GM21381 (cell line): ENCODE results near the gene IFNGR2.
A peak's percentile ranks its signal among the peaks of the same experiment; 100 is the strongest.
"Not testable (repeated sequence)": the region's sequence is repeated elsewhere in the genome, so short reads cannot be mapped to it uniquely, and the experiment has no call there.

ENCODE experiments used
- ATAC-seq: cut with Tn5 transposase; IDR thresholded peaks from one replicate; pipeline ENCODE4 v1.9.1; 2021; ENCODE audit warnings: mild to moderate bottlenecking, moderate library complexity; ENCODE audit not compliant: unreplicated experiment

Gene IFNGR2

DNA sequence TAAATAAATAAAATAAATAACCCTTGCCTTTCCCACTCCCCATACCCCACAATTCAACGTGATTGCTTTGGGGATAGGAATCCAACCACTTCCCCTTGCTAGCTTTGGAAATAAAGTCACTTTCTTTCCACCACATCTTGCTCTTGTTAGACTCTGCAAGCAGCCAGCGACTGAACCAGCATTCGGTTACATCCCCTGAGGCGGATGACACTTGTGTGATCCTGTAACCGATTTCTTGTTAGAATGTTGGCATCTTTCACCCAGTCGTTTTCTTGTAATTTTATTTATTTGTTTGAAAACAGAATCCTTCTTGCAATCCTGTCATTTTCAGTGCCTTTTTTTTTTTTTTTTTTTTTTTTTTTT, 1.6 kb upstream of the IFNGR2 start:
- ATAC-seq, result no peak

DNA sequence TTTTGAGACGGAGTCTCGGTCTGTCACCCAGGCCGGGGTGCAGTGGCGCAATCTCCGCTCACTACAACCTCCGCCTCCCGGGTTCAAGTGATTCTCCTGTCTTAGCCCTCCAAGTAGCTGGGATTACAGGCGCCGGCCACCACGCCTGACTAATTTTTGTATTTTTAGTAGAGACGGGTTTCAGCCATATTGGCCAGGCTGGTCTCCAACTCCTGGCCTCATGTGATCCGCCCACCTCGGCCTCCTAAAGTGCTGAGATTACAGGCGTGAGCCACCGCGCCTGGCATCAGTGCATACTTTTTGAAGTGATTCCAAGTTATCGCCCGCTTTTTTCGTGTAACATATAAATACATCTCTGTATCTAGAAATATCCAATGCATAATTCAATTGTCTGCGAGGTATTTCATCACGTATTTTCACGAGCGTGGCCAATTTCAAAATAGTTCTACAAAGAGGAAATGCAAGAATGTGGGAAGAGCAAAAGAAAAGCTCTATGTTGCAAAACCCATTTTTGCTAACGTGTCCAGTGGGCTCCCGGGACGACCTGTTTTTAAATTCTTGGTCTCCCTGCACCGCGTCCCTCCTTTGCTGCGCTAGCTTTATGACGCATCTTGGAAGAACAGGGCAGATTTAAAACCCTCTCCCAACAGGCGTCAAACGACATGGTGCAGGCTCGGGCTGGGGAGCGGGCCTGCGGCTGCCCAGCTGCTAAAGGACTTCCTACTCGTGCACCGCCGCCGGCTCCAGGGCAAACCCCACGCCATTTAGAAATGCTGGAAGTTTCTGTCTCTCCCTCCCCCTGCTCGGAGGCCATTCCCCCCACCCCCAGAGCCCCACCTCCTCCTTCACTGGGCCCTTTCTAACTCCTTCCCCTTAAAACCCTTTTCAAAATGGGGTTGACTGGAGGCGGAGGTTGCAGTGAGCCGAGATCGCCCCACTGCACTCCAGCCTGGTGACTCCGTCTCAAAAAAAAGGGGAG, 923 bp upstream of the IFNGR2 start:
- no peak for ATAC-seq

DNA sequence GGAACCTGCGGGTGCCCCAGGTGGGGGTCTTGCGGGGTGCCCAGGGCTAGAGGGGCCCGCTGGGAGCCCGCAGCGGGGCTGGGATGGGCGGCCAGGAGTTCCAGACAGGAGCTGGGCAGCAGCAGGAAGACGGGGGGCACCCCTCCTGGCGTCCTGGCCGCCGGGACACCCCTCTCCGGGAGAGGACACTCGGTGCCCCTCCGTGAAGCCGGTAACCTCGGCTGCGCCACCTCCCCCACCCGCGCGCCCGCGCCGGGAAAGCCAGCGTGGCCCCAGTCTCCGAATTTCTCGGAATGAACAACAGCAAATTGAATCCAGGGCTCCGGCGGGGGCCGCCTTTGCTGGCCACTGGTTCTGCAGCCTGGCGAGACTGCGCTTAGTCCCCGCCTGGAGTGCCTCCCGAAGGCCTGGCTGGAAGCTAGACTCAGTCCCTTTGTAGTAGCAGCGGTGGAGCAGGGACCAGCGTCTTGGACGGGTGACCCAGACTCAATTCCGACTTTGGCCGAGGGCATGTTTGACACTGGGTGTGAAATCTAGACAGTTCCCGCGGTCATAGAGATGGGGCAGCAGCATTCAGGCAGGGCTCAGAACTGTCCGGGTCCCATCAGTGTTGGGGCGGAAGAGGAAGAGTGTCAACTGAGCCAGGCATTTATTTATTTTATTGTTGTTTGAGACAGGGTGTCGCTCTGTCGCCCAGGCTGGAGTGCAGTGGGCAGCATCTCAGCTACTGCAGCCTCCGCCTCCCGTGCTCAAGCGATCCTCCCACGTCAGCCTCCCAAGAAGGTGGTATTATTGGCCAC, 773 bp downstream of the IFNGR2 start:
- ATAC-seq, result peak; percentile 38

DNA sequence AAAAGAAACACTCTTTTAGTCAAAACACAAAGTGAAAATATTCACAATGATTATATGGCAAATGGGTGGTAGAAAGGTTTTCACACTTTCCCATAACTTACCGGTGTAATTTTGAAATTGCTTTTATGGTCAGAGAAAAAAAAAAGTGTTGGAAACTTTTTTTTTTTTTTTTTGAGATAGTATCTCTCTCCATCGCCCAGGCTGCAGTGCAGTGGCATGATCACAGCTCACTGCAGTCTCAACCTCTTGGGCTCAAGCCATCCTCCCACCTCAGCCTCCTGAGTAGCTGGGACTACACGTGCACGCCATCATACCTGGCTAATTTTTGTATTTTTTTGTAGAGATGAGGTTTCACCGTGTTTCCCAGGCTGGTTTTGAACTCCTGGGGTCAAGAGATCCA, 3.3 kb downstream of the IFNGR2 start:
- ATAC-seq, result no peak

DNA sequence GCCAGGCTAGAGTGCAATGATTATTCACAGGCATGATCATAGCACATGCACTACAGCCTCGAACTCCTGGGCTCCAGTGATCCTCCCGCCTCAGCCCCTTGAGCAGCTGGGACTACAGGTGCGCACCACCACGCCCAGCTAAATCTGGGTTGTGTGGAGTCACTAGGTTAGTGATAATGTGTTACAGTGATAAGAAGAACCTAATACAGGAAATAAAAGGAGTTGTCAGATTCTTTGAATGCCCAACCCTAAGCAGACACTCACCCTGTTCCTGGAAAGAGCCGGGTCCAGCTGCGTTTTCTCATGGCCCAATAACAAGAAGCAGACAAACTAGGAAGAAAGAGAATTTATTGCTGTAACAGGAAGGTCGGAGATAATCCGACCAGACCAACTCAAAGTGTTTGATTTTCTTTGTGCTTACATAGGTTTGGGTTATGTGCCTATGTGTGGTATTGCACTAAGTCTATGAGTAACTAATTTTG, 8.8 kb downstream of the IFNGR2 start:
- no peak for ATAC-seq

DNA sequence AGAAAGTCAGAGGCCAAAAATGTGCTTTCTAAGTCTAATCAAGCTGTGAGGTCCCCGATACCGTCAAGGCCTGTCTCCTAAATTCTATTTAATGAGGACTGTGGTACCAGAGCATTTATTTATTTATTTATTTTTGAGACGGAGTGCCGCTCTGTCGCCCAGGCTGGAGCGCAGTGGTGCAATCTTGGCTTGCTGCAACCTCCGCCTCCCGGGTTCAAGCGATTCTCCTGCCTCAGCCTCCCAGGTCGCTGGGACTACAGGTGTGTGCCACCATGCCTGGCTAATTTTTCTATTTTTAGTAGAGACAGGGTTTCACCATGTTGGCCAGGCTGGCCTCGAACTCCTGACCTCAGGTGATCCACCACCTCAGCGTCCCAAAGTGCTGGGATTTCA, 9.2 kb downstream of the IFNGR2 start:
- ATAC-seq, result not testable (repeated sequence)

DNA sequence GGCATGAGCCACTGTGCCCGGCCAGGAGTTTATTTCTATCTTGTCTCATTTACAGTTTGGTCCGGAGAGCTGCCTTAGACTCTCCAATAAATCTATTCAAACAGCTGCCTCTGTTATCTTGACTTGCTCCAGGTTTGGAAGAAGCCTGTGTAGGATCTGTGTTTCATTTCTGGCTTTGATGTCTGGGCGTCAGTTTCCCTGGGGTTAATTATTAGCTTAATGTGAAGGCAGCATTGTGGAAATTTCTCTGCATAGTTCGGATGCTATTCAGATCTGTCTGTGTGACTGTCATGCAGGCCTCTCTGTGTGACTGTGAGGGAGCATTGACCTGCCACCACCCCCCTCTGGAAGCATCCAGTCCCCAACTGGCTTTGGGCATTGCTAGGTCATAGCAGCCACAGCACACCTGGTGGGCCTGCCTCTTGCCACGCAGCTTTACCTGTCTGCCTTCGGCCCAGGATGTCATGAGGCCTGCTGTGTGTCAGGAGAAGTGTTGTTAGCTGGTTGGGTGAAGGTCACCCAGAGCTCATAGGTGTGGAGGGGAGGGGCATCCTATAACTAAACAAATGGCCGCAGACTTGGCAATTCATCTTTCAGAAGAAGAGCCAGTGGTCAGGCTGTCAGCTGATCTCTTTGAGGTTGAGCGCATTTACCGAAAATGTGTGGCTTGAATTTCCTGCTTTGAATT, 9.8 kb downstream of the IFNGR2 start:
- ATAC-seq, result no peak

DNA sequence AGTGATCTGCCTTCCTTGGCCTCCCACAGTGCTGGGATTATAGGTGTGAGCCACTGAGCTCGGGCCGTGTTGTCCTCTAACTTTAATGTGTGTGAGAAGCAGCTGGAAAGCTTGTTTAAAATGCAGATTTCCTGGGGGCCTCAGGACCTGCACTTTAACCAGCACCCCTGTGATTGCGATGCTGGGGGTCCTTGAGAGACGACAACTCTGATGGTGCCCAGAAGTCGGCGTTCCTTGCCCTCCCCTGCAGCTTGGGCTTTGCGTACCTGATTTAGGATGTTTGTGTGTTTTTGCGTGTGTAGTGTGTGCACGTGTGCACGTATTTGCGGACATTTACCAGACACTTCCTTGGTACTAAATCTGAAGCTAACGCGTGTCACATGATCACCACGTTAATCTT, 10.9 kb downstream of the IFNGR2 start:
- no peak for ATAC-seq

DNA sequence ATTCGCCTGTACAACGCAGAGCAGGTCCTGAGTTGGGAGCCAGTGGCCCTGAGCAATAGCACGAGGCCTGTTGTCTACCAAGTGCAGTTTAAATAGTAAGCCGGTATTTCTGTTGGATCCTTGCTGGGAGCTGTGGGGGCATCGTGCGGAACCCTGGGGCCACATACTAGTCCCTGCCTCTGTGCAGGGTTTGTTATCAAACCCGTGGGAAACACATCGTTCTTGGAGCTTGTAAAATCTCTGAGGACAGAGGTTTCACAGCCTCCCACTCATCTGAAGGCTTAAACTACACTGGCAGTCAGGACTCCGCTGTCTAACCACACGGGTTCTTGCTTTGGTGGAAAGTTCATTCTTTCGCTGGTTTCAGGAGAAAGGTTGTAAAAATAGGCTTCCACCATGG, 11.7 kb downstream of the IFNGR2 start:
- no peak for ATAC-seq

DNA sequence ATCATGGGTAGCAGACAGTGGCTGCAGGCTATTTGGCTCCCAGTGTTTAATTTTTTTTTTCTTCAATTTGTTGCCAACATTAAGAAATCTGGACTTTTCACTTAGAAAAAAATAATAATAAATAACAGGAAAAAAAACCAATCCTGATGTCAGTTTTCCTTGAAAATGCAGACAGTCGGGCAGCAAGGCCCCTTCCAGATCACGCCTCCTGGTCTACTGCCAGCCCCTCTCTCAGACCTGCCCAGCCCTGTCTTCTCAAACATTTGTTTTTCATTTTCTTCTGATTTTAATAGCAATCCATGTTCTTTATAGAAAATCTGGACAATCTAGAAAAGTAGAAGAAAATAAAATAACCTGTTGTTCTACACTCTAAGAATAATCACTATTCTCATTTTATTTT, 15.5 kb downstream of the IFNGR2 start:
- ATAC-seq, result no peak

DNA sequence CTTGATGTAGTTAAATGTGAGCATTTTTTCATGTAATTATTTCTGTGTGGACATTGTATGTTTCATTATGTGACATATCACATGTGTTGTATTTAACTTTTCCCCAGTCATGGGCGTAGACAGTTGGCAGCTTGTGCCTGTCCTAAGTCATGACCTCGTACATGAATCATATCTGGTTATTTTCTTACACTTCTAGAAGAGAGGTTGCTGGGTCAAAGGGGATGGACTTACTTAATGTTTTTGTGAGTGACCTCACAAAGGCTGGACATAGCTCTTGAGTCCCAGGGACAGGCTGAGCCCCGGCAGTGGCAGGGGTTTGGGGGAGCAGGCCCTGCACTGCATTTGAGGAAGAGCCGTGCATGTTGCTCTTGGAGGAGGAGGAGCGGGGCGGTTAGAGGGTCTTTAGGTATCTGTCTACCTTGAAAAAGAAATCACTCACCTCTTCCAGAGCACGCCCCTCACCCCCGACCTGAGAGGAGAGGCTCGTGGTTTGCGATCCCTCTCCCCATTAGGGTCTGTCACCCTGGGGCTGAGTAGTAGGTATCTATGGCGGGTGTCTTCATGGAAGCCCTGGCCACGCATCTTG, 16.4 kb downstream of the IFNGR2 start:
- ATAC-seq, result no peak

DNA sequence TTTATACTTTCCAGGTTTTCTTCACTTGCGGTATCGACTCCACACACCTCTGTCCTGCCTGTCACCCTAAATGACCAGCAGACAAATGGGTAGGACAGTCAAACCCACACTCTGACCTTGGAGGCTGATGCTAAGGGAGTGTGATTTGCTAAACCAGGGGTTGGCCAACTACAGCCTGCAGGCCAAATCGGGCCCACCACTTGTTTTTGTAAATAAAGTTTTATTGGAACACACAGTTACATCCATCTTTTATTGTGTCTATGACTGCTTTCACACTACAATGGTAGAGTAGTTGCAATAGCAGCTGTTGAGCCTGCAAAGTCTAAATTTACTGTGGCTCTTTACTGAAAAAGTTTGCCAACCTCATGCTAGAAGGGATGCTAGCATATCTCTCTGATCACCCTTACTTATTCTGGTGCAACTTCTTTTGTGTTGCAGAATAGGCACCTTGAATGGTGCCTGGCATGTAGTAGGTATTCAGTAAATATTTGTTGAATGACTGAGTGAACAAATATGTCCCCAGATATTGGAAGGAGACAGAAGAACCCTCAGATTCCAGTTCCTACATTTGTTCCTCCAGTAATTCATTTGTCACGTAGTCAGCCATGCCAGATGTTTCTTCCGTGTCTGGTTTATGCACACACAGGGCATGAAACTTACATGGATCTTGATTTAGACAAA, 18.6 kb downstream of the IFNGR2 start:
- ATAC-seq, result no peak

DNA sequence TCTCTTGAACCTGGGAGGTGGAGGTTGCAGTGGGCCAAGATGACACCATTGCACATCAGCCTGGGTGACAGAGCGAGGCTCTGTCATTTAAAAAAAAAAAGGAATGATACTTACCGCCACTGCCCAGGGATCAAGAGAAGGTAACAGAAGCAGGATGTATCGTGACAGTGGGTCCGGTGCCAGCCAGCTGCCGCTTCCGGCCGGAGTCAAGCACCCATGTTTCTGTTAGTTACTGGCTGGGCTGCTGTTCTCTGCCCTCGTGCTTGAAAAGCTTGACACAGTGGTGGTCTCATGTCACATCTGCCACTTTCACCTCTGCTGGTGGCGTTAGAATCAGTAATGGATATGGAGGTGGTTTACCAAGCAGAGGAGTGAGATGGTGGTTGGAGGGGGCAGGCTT, 21.0 kb downstream of the IFNGR2 start:
- no peak for ATAC-seq

DNA sequence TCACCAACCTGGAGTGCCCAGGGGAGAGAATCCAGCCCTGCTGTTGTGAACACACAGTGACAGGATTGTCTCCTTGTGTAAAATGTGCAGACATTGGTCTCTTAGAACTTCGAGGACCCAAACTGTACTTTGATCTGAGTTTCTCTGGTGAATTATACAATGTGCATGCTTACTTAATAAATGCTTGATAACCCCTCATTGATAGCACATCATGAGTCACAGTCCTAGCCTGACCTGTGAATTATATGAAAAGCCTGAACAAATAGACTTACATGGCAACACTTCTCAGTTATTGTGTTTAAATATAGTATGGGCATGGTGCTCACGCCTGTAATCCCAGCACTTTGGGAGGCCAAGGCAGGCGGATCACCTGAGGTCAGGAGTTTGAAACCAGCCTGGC, 22.6 kb downstream of the IFNGR2 start:
- ATAC-seq, result no peak

DNA sequence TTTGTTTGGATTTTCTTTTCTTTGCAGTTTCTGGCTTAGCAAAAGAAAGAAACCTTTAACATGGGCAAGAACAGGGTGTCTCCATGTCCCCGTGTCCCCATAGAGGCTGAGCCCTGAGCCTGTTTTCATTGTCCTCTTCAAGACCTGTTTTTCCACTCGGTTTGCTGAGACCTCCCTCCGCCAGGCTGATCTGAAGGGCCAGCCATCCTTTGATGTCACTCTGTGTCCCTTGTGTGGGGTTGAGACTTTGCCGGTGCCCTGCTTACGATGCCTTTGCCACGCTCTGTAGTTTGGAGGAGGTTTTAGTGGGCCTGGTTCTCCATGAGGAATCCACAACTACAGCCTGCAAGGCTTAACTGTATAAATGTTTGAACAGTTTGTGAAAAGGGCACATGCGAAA, 23.8 kb downstream of the IFNGR2 start:
- no peak for ATAC-seq

DNA sequence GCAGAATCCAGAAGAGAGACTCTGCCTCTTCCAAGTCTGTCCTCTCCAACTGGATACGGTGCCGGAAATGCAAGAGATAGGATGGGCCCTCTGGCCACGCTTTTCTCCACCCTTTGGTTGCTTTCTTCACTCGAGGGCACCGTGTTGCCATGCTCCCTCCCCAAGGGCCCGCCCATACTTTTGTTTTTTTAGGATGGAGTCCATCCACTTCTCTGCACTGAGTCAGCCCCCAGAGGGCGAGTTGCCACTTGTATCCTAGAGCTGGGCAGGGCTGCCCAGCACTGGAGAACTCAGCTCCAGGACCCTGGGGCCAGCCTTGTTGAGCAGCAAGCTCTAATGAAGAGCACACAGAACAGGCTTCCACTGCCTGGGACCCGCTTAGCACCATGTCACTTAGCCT, 25.5 kb downstream of the IFNGR2 start:
- no peak for ATAC-seq

DNA sequence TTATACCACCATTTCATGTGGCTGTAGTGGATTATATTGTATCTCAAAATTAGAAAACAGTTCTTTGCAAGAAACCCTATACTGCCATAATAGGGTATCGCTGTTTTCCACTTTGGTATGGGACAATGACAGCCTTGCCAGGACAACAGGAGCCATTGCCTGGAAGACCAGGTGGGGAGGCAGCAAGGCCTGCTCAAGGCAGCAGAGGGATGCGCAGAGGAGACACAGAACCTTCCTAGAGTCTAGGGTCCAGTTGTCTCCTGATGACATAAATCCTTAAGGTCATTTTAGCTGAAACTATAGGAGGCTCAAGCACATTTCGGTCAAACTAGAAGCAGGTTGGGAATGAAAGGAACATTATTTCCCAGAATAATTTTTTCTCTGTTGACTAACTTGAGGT, 27.6 kb downstream of the IFNGR2 start:
- ATAC-seq, result no peak

DNA sequence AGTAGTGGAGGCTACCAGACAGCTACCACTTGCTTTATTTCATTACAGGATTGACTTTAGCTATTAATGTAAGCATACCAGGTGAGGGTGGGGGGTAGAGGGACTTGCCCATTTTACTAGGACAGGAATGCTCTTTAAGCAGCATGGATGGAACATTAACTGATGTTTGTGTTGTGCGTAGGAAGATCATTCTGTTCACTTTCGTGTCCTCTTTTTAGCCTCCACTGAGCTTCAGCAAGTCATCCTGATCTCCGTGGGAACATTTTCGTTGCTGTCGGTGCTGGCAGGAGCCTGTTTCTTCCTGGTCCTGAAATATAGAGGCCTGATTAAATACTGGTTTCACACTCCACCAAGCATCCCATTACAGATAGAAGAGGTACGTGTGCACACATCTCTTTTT, 29.3 kb downstream of the IFNGR2 start:
- ATAC-seq, result no peak

DNA sequence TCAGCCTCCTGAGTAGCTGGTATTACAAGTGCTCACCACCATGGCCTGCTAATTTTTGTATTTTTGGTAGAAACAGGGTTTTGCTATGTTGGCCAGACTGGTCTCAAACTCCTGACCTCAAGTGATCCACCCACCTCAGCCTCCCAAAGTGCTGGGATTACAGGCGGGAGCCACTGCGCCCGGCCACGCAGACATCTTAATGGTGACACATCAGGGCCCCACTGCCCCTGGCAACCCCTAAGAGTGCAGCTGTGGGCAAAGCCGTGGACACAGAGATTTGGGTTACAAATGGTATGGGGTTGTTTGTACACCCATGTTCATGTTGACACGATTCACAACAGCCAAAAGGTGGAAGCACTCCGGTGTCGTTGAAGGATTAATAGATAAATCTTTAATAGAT, 29.8 kb downstream of the IFNGR2 start:
- no peak for ATAC-seq

DNA sequence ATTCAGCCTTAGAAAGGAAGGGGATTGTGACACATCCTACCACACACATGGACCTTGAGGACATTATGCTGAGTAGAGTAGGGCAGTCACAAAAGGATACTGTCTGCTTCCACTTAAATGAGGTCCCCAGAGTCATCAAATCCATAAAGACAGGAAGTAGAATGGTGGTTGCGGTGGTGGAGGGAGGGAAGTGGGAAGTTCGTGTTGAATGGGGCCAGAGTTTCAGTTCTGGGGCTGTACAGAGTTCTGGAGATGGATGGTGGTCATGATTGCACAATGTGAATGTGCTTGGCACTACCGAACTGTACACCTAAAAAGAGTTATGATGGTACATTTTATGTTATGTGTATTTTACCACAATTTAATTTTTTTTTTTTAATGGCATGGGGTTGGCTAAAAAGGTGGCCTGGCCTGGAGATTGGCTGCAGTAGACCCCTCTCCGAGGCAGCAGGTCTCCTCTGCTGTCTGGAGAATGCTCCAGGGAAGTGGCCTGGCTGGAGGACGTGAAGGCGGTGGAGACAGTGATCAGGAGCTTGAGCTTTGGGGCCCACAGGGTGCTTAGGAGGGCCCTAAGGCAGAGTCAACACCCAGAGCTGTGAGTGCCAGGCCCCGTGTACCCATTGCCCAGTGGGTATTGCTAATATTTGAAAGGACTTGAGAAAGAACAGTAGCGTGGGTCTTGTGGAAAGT, 30.4 kb downstream of the IFNGR2 start:
- ATAC-seq, result no peak
